Aorta (tissue), 5 donors: ENCODE results near the gene NUDT22. TPM values are rescaled to one million over a fixed set of nuclear protein-coding genes. Genes with fewer than 3 reads are reported as not detected.

Experiments used
- ATAC-seq: fragments of 200-7000 bp; cut with Tn5 transposase; one replicate; pipeline ENCODE4 v1.9.1; 2022; ENCODE audit warnings: moderate library complexity; ENCODE audit not compliant: low FRiP score
- DNase-seq, 2 donors: peaks; one replicate each; pipeline ENCODE4 v3.0.0-alpha.2; 2020
- H3K27ac ChIP-seq, 2 donors: one replicate each; pipeline ENCODE4 v1.5.1; 2013; ENCODE audit warnings: low read length in 2 of 2, mild to moderate bottlenecking in 2 of 2, moderate library complexity in 2 of 2, control low read depth in 1 of 2, inconsistent platforms in 1 of 2, low read depth in 1 of 2
- H3K27me3 ChIP-seq, 2 donors: one replicate each; pipeline ENCODE4 v1.6.1; 2013; ENCODE audit warnings: control low read depth in 1 of 2, low read length in 1 of 2, mild to moderate bottlenecking in 1 of 2, moderate library complexity in 1 of 2; ENCODE audit not compliant: insufficient read depth in 2 of 2, control insufficient read depth in 1 of 2
- H3K36me3 ChIP-seq, 2 donors: one replicate each; pipeline ENCODE4 v1.6.1; 2013; ENCODE audit warnings: control low read depth in 1 of 2, low read length in 1 of 2, mild to moderate bottlenecking in 1 of 2; ENCODE audit not compliant: insufficient read depth in 2 of 2, control insufficient read depth in 1 of 2
- H3K4me1 ChIP-seq, 2 donors: one replicate each; pipeline ENCODE4 v1.6.1; 2013; ENCODE audit warnings: low read length in 2 of 2, control low read depth in 1 of 2, mild to moderate bottlenecking in 1 of 2, moderate library complexity in 1 of 2; ENCODE audit not compliant: insufficient read depth in 2 of 2, control insufficient read depth in 1 of 2
- H3K4me3 ChIP-seq, 2 donors: one replicate each; pipeline ENCODE4 v1.5.1; 2013; ENCODE audit warnings: low read length in 2 of 2, control low read depth in 1 of 2, mild to moderate bottlenecking in 1 of 2
- H3K9me3 ChIP-seq: one replicate; pipeline ENCODE4 v1.6.1; 2013; ENCODE audit warnings: mild to moderate bottlenecking, low read length; ENCODE audit not compliant: control insufficient read depth
- WGBS, 2 donors: extraction: QIAGEN DNeasy Blood & Tissue Kit; methylation state at CpG; one replicate each; pipeline ENCODE4 v1.1.7; 2013; 5-methylcytosine and 5-hydroxymethylcytosine counted together
- intact Hi-C, 2 donors: fragments of 100-400 bp; cut with DNase I; formaldehyde crosslinking; loops; one replicate each; pipeline versions ENCODE4 v1.14.2 to v1.15.0; 2022
- polyA plus RNA-seq, 2 donors: library from polyadenylated mRNA; stranded (reverse); fragments of 200-250 nt; gene quantifications; one replicate each; pipeline ENCODE4 v1.2.3, GENCODE V29; 2013
- total RNA-seq, 2 donors: library from RNA; stranded (reverse); fragmentation: NEBNext Ultra II Directional; extraction: Animal tissue kit (Norgen Biotek cat#: 25700); gene quantifications; one replicate each; pipeline ENCODE4 v1.2.1, GENCODE V29; 2021
- donor health status: healthy with polysubstance abuse.
- donor health status: Bipolar disorder and iron deficiency.
- donor health status: DM: no; HTN: no; CAD: no.
- donor health status: DM: no; HTN: no; CAD: no.
- donor health status: DM: yes; HTN: yes; CAD: no.

The NUDT22 gene
- total and polyA plus RNA-seq, 4 donors, result 36.7 to 98.8 (median 44.5) TPM

- peak in 1 of 2 donors; percentile 87 for DNase-seq
- ATAC-seq, result no peak
- 0 to 2% methylated on average over 23 of the region's 23 CpGs for WGBS, 2 donors
- H3K4me1 ChIP-seq, result no peaks in the 10 kb centered on the region
- peak overlapping the region; percentile 59 to 81 for H3K4me3 ChIP-seq
- intact Hi-C loops, result no loop called here
- no peaks in the 10 kb centered on the region for H3K27me3 ChIP-seq
- H3K36me3 ChIP-seq, result peaks cover 0 to 3% of the 10 kb centered on the region in 2 donors
- no peaks in the 10 kb centered on the region for H3K9me3 ChIP-seq
- H3K27ac ChIP-seq, result no peak overlapping the region
Measured at GRCh38 chr11:64252003-64252872, 26.2 kb downstream of the NUDT22 start.

DNA sequence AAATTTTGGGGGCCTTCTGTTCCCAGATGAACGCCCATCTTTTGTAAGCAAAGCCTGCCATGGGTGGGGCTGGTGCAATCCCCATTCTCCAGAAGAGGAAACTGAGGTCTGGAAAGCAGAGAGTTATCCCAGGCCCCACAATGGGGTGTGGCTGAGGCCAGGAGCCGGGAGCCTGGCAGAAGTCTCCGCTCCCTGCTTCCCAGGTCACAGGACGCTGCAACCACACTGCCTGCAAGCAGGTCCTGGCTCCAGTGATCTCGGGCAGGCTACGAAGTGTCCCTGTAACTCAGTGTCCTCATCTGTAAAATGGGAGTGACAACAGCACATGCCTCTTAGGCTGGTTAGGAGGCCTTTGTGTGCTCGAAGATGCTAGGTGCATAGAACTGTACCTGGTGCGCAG, 27.0 kb downstream of the NUDT22 start:
- no peak overlapping the region for H3K27ac ChIP-seq
- H3K4me3 ChIP-seq, result no peak overlapping the region
- intact Hi-C loops, result no loop called here
- no peak for DNase-seq
- WGBS, 2 donors, result 56 to 60% methylated on average over 8 of the region's 8 CpGs
- H3K4me1 ChIP-seq, result no peaks in the 10 kb centered on the region
- no peaks in the 10 kb centered on the region for H3K9me3 ChIP-seq
- no peak for ATAC-seq
- H3K27me3 ChIP-seq, result no peaks in the 10 kb centered on the region
- H3K36me3 ChIP-seq, result peaks cover under 1 to 4% of the 10 kb centered on the region in 2 donors

DNA sequence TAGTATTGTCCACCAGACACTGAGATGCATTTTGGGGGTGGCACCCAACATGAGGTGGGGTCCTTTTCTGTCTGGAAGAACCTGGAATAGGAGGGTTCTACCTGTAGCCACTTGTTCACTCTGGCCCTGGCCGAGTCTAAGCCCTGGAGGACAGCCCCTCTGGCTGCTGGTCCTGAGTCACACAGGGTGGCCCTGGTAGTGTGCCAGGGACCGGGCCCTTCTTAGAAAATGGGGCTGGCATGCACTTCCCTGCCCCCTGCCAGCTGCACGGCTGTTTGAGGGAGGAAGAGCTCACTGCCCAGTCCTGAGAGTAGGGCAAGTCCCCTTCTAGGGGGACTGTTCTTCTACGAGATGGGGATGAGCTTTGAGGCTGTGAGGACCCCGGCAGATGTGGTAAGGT, 27.4 kb downstream of the NUDT22 start:
- no peaks in the 10 kb centered on the region for H3K9me3 ChIP-seq
- H3K27ac ChIP-seq, result no peak overlapping the region
- H3K36me3 ChIP-seq, result peaks cover 5 to 7% of the 10 kb centered on the region in 2 donors
- no peaks in the 10 kb centered on the region for H3K4me1 ChIP-seq
- intact Hi-C loops, result no loop called here
- no peak for ATAC-seq
- peak; percentile 83 to 92 for DNase-seq
- no peaks in the 10 kb centered on the region for H3K27me3 ChIP-seq
- no peak overlapping the region for H3K4me3 ChIP-seq
- WGBS, 2 donors, result 13 to 18% methylated on average over 5 of the region's 5 CpGs

- no peaks in the 10 kb centered on the region for H3K9me3 ChIP-seq
- H3K4me3 ChIP-seq, result no peak overlapping the region
- H3K4me1 ChIP-seq, result no peaks in the 10 kb centered on the region
- WGBS, 2 donors, result 86% methylated on average over 7 of the region's 7 CpGs
- intact Hi-C loops, result no loop called here
- ATAC-seq (no peak), DNase-seq (no peak)
- H3K36me3 ChIP-seq, result peaks cover 8 to 9% of the 10 kb centered on the region in 2 donors
- no peak overlapping the region for H3K27ac ChIP-seq
- no peaks in the 10 kb centered on the region for H3K27me3 ChIP-seq
Measured at GRCh38 chr11:64254326-64254725, 28.3 kb downstream of the NUDT22 start.

DNA sequence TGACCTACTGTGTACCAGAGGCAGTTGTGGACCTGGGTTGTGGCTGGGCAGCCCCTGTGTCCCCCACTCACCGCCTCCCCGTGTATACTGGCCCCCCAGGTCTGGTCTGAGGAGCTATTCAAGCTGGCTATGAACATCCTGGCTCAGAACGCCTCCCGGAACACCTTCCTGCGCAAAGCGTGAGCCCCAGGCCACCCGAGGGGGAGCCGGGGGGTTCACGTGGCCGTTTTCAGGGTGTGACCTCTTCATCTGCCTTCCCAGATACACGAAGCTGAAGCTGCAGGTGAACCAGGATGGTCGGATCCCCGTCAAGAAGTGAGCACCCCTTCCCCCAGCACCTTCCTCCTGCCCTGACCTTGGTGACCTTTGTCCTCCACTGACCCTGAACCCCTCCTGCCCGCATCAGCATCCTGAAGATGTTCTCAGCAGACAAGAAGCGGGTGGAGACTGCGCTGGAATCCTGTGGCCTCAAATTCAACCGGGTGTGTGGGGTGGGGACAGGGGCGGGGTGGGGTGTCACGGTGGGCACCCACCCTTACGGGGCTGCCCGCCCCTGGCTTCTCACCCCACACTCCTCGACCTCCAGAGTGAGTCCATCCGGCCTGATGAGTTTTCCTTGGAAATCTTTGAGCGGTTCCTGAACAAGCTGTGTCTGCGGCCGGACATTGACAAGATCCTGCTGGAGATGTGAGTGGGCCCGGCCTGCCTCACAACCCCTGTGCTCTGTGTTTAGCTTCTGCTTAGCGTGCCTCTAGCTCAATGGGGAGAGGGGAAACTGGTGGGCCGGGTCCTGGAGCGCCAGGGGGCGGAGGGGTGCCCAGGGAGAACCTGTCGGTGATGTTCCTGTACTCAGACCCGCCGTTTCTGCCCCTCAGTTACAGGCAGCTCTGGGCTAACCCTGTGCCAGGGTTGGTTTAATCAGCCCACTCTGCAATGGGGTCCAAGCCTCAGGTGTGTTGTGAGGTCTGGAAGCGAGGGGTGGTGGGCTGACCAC, 29.4 kb downstream of the NUDT22 start:
- intact Hi-C loops, result no loop called here
- Histone ChIP-seq H3K4me3 (no peak overlapping the region), H3K4me1 (no peaks in the 10 kb centered on the region), H3K36me3 (peaks cover 8 to 9% of the 10 kb centered on the region in 2 donors), H3K9me3 (no peaks in the 10 kb centered on the region), H3K27me3 (no peaks in the 10 kb centered on the region), H3K27ac (no peak overlapping the region)
- 88 to 90% methylated on average over 35 of the region's 35 CpGs for WGBS, 2 donors
- ATAC-seq (no peak), DNase-seq (no peak)

GRCh38 chr11:64256300-64256699, 30.2 kb downstream of the NUDT22 start:
- H3K9me3 ChIP-seq, result no peaks in the 10 kb centered on the region
- no peak overlapping the region for H3K27ac ChIP-seq
- no peak for ATAC-seq
- no peaks in the 10 kb centered on the region for H3K4me1 ChIP-seq
- WGBS, 2 donors, result 80% methylated on average over 15 of the region's 15 CpGs
- H3K36me3 ChIP-seq, result peaks cover 8 to 9% of the 10 kb centered on the region in 2 donors
- intact Hi-C loops, result no loop called here
- no peak for DNase-seq
- no peak overlapping the region for H3K4me3 ChIP-seq
- no peaks in the 10 kb centered on the region for H3K27me3 ChIP-seq

DNA sequence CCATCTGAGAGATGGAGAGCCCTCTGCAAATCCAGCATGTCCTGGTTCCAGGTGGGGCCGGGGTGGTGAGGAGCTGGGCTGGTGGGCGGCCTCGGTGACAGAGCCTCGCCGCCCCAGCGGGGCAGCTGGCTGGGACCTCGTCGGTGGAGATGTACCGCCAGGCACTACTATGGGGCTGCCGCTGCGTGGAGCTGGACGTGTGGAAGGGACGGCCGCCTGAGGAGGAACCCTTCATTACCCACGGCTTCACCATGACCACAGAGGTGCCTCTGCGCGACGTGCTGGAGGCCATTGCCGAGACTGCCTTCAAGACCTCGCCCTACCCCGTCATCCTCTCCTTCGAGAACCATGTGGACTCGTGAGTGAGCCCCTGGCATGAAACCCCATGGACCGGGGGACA, 32.3 kb downstream of the NUDT22 start:
- intact Hi-C loops, result no loop called here
- Histone ChIP-seq H3K4me3 (no peak overlapping the region), H3K36me3 (peaks cover 8 to 11% of the 10 kb centered on the region in 2 donors), H3K27me3 (no peaks in the 10 kb centered on the region), H3K4me1 (no peaks in the 10 kb centered on the region), H3K27ac (no peak overlapping the region), H3K9me3 (no peaks in the 10 kb centered on the region)
- 89% methylated on average over 24 of the region's 24 CpGs for WGBS, 2 donors
- DNase-seq (no peak), ATAC-seq (no peak)

DNA sequence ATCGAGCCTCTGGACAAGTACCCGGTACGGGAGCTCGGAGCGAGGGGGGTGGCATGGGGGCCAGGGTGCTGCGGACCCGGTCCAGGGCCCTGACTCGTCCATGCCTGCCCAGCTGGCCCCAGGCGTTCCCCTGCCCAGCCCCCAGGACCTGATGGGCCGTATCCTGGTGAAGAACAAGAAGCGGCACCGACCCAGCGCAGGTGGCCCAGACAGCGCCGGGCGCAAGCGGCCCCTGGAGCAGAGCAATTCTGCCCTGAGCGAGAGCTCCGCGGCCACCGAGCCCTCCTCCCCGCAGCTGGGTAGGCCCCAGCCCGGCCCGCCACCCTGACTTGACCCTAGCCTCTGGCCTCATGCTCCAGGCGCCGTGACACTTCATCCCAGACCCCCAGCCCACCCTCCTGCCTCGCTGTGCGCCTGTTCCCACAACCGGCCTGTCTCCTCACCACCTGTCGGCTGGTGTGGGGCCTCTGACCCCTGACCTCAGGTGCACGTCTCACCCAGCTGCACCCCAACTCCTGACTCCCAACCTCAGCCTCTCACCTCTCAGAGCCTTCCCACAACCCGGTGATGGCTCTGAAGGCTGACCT, 33.0 kb downstream of the NUDT22 start:
- Histone ChIP-seq H3K9me3 (no peaks in the 10 kb centered on the region), H3K27ac (no peak overlapping the region), H3K27me3 (no peaks in the 10 kb centered on the region), H3K4me3 (no peak overlapping the region), H3K4me1 (no peaks in the 10 kb centered on the region), H3K36me3 (peaks cover 8 to 11% of the 10 kb centered on the region in 2 donors)
- ATAC-seq (no peak), DNase-seq (peak in 1 of 2 donors; percentile 50)
- intact Hi-C loops, result no loop called here
- WGBS, 2 donors, result 90 to 92% methylated on average over 29 to 32 of the region's 32 CpGs
